Stimulated activated CD4-positive, alpha-beta T cell treated with anti-CD3 and anti-CD28 coated beads, Interleukin-2, amount 100 ng/mL, for 4 hours (primary cell): ENCODE results near the gene TMPRSS6.

Source experiments
- DNase-seq: peaks from one replicate; pipeline ENCODE4 v3.0.0-alpha.2; 2020; ENCODE audit warnings: low read depth

TMPRSS6 gene

DNA sequence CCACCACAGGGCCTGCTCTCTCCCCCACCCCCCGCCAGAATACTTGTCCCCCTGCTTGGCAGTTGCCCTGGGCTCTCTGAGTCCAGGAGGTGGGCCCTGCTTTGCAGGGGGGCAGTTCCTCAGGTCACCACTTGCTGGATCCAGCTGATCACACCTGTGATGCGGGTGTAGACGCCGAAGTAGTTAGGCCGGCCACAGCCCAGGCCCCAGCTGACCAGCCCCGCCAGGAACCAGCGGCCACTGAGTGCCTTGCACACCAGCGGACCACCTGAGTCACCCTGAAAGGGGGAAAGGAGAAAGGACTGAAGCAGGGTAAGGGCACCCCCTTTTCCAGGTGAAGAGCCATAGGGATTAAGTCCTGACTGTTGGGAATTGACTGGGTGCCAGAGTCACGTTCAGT is 43.6 kb downstream of the TMPRSS6 start:
- DNase-seq, result no peak

DNA sequence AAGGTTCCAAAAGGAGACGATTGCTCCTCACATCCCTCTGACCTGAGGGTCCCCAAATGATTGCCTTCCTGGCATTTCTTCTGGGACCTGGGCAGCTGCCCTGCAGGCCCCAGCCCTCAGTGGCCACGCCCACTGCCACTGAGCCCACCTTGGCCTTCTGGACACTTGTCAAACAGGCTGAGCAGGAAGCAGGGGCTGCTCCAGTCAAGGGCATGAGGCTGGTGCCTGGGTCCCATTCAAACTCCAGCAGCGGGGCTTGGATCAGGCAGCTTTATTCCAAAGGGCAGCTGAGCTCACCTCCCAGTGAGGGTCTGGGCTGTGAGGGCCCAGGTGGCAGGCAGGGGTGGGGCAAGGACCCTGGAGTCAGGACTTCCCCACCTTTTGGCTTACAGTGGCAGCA is 44.3 kb downstream of the TMPRSS6 start:
- no peak for DNase-seq

DNA sequence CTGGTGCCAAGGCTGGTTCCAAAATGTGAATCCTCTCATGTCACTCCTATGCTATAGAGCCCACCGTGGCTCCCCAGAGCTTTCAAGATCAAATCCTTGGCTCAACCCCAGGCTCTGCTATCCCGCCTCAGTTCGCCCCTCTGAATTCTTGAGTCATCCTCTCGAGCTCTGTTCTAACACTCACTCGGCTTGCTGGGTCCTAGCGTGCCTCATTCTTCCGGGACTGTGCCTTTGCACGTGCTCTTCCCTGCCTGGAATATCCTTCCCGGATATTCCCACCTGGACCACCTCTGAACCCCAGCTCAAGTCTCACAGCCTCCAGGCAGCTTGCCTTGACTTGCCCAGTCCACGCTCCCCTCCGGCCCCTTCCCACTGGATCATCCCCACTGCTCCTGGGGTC is 45.0 kb downstream of the TMPRSS6 start:
- no peak for DNase-seq

DNA sequence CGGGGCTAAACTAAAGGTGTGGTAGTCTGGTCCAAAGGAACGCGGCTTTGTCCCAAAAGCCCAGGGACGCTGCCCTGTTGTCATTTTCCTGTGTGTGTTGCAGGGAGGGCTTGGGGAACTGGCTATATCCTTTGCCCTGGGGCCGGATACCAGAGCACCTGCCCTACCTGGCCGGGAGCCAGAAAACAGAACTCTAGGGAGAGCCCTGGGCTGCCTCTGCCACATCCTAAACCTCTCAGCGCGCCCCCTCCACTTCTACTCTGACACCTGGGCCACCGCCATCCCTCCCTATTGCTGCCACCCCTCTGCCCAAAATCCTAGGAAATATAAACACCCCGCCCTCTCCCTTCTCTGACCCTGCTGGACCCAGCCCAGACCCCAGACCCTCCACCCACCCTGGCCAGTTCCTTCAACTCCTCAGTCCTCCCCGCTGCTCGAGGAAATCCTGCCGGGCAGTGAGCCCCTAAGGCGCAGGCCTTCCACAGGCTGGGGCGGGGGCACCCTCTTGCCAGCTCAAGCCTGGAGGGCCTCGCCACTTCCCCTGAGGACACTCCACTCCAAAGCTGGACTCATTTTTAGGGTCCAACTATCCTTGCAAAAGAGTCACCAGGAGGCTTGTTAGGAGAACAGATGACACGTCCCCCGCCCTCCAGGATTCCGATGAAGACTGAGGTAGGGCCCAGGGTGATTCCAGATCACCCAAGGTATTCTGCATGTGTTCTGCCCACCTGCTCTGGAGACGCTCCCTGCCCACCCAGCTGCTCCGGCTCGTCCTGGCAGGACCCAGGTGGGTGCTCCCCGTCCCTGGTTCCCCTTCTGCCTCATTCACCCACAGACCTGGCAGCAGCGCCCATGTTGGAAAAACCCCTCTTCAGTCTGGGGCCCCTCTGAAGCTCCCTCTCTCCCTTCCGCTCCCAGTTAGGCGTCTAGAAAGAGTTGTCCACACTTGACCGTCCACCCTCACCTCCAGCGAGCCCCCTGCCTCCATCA is 45.8 kb downstream of the TMPRSS6 start:
- no peak for DNase-seq

DNA sequence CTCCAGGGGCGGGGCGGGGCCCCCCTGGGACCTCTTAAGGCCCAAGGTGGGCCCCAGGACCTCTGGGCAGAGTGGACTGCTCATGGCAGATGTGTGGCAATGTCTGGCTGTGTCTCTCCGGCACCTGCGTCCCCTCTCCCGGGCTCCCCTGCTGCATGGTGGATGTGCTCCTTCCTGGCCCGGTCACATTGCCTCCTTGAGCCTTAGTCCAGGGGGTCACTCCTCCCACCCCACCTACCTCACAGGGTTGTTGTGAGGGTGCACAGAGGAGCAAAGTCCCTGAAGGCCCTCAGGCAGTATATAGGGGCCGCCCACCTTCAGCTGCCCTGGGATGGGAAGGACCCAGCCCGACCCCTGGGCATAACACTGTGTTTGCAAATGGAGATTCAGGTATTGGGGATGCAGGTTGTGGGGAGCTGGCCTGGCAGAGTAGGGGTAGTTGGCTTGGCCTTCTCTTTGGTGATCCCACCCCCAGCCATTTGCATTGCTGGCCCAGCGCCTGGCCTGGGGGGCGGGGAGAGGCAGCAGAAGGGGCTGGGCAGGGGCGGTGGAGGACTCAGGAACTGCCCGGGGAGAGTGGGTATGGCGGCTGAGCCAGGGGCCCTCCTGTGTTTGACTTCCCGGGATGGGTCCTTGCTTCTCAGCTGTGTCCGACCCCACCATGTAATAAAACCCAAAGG is 46.7 kb downstream of the TMPRSS6 start:
- DNase-seq, result no peak

DNA sequence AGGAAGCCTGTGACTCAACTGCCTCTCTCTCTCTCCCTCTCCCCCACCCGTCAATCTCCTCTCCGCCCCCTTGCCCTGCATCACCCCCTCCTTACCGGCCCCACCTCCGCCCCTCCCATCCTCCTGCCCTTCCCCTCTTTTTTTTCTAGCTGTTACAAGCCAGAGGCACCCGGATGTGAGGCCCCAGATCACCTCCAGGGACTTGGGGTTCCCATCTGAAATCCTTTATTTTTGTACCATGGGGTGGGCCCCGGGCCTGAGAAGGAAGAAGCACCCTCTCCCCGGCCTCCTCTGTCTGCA is 47.2 kb downstream of the TMPRSS6 start:
- no peak for DNase-seq

DNA sequence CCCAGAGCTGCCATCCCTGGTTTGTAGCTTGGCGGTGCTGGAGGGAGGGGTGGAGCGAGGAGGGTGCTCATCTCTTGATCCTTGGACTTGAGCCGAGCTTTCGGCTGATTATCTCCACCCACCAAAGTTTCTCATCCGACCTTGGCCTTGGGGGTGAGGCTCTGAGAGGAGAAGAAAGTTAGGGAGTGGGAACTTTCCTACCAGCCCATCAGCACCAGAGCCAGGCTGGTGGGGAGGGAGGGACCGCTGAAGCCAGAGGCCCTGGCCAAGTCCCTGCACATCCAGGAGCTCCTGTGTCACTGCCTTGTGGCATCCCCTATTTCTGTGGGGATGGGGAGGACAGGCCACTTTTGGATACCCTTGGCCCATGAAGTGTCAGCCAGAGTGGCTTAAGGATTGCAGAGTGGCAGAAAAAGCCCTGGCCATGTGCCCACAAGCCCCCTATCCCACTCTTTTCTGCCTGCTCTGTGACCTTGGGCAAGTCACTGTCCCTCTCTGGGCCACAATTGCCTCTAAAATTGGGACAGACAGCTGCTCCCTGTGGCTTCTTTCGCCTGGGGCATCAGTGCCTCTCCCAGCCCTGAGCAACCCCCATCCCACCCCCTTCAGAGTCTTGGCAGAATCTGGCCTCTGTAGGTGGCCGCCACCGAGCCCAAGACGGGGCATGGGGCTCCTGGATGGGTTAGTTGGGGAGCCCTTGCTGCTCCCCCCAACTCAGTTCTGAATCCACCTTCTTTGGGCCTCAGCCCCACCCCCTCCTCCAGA is 47.7 kb downstream of the TMPRSS6 start:
- no peak for DNase-seq

DNA sequence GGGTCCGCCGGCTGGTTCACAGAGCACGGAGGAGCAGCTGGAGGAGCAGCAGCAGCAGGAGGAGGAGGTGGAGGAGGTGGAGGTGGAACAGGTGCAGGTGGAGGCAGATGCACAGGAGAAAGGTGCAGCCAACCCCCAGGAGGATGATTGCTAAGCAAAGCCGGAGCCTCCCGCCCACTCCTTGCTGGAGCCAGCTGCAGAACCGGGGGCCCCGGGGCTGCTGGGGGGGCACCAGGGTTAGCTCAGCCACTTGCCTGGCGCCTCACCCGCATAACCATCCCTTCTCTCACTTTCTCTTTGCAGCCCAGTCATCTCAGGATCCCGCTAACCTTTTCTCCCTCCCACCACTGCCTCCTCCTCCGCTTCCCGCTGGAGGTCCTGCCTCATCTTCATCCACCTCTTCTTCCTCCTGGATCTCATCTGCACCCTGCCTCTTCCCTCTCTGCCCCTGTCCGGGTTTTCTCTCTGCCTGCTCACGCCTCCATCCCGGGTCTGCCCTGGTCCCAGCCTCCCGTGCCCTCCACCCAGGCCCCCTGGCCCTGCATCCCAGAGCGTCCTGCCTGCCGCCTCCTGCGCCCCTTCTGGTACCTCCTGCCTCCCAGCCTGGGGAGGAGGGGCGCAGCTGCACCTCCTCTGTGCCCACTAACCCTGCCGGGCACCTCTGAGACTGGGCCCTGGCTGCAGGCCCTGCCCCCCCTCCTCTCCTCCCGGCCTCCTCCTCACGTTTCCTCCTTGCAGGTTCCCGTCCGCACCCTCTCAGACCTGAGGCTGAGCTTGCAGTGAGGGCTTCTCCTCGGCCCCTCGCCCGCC is 48.5 kb downstream of the TMPRSS6 start:
- DNase-seq, result no peak

DNA sequence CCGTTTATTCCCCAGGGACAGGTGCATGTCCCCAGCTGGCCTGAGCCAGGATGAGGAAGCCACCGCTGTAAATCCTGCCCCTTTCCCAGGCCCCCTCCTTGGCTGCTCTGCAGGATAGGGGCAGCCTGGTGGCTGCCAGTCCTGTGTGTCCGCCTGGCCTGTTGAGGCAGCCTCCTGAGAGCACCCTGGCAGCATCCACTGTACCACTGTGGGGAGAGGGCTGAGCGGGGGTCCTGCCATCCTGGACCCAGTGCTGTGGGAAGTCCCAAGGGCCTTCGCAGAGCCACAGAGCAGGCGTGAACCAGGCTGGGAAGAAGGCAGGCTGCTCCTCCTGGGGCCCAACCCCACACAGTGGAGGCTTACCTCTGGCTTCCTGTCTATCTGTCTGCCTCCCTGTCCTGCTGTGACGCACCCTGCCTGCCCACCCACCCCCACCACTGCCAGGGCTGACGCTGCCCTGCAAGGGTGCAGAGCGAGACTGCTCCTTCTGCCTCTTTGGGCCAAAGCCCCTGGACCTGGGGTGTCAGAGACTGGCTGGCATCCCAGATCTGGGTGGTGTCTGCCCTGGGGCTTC is 49.5 kb downstream of the TMPRSS6 start:
- no peak for DNase-seq

DNA sequence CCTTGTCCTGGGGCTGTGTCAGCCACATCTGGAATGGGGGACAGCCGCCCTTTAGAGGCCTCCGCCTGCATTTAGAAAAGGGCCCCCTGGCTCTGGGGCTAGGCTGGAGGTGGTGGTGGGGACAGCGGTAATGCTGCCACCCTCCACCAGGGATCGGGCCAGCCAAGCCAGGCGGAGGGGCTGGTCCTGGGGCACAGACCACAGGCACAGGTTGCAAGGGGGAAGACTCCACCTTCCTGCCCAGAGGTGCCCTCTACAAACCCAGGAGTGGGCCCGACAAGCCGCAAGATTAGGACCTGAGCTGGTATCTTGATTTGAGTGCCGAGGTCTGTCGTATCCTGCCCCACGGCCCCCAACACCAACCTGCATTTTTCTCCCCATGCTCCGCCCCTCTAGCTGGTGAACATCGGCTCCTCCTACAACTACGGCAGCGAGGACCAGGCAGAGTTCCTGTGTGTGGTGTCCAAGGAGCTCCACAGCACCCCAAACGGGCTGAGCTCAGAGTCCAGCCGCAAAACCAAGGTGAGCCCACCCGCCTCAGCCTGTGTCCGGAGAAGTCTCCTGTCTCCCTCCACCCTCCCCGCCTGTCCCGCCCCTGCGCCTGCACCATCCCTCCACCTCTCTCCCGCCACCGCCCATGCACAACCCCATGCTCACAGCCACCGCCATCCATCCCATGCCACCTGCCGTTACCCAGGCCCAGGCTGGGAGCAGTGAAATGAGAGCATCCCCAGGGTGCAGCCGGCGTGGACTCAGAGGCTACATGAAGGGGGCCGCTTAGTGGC is 50.4 kb downstream of the TMPRSS6 start:
- no peak for DNase-seq

DNA sequence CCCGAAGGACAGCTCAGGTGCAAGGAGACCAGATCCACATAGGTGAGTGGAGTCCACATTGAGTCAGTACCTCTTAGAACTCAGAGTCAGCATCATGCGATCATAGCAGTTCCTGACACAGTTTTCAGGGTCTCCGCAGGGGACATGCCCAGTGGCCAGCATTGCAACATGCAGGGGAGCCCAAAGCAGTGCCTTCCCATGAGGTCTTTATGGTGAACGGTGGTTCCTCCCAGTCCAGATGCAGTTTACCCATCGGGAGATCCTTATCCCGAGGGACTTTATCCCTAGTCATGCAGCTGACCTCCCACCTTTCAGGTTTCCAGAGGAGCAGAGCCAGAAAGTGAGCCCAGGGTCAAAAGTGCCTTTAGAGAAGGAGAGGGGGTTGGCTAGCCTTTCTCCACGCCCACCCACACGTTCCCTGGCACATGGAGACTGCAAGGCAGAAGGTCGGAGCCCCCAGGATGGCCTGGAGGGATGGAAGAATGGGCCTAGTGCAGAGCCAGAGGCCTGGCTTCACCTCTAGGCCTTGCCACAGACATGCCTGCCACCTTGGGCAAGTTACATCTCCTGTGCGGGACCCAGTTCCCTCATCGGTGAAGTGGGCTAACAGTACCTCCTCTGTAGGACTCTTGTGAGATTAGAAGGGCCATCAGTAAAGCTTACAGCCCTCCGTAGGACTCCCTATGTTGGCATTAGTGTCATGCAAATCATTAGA is 51.6 kb downstream of the TMPRSS6 start:
- DNase-seq, result no peak

DNA sequence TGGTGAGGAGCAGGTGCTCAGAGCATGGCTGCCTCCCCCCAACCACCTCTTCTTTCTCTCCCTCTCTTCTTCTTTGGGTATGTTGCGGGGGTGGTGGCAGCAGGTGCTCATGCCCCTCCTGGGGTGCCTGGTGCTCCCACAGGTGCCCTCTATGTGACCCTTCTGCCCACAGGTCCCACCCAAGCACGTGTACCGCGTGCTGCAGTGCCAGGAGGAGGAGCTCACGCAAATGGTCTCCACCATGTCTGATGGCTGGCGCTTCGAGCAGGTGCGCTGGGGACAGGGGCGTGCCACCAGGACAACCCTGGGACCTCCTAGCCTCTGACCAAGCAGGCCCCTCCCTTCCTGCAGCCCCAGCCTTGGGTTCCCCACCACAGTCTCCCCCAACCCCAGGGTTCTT is 52.3 kb downstream of the TMPRSS6 start:
- no peak for DNase-seq

DNA sequence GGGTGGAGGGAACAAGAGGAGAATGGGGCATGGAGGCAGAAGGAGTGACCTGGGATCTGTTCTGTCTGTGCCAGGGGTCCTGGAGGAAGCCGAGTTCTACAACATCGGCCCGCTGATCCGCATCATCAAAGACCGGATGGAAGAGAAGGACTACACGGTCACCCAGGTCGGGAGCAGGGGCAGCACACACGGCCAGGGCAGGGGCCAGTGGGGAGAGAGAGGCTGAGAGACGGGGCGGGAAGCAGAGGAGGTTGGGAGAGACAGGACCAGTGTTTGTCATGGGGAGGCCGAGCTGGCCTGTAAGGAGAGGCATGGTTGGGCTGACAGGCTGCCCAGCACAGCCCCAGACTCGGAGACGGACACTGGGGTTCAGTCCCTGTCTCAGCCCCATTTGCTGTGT is 53.3 kb downstream of the TMPRSS6 start:
- DNase-seq, result no peak

DNA sequence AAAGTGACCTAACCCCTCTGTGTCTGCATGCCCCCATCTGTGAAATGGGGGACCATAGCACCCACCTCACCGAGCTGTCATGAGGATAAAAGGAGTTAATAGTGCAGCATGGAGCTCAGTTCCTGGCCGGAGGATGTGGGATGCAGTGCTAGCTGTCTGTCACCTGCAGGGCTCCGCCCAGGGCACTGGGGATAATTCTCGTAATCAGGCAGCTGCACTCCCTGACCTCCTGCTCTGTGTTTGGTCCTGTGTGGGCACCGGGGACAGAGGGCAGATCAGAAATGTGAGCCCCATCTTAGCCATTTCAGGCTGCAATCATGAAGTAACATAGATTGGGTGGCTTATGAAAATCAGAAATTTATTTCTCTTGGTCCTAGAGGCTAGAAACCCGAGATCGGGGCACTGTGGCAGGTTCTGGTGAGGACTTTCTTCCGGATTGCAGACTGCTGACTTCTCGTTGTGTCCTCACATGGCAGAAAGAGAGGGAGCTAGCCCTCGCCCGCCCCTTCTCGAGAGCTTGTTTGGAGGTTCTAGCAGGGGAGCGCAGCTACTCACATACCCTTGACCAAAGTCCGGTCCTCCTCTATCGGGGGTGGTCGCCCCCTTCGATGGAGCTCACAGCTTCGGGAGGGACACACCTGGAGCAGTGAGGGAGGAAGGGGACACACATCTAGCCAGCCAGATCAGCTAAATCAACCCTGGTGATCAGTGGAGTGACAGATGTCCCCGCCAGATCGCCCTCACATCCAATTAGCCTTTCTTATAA is 54.7 kb downstream of the TMPRSS6 start:
- DNase-seq, result no peak

DNA sequence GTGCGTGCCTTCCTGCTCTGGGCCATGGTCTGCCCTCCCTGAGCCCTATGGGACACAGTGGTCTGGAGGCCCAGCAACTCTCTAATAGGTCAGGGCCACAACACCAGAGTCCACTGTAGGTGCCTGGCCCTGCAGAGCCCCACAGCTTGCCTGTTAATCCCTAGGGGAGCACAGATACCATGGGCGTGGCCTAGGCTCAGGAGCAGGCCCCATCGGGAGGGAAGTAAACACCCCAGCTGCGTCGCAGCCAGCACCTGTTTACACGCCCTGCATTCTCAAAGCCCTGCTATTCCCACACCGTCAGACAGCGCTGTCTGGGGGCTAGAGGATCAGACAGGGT is 55.5 kb downstream of the TMPRSS6 start:
- DNase-seq, result no peak

DNA sequence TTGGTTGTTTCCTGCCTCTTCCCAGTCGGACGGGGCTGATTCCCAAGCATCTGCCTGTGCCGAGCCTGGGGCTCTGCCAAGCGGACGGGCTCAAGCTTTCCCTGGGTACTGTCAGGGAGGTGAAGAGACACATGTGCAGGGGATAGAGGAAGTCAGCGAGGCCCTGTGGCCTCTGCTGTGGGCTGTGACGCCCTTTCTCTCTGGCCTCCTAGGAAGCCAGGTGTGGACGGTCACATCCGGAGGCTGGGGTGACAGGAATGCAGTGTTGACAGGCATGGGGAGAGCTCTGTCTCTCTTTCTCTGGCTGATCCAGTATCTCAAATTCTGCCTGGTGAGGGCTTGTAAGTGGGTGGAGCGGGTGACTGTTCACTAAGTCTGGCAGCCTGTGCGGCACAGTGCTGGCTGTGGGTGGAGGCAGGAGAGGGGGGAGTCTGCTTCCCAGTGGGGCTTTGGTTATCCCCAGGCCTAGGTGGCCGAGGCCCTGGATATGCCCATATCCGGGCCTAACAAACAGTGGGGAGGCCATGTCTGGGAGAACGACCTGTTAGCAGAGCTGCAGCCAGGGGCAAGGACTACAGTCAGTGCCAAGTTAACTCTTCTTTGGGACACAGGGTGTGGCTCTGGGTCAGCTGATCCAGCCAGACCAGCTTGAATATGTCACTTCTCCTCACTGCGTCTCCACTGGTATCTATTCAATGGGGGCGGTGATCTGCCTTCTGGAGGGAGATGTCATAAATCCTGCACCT is 56.0 kb downstream of the TMPRSS6 start:
- no peak for DNase-seq

DNA sequence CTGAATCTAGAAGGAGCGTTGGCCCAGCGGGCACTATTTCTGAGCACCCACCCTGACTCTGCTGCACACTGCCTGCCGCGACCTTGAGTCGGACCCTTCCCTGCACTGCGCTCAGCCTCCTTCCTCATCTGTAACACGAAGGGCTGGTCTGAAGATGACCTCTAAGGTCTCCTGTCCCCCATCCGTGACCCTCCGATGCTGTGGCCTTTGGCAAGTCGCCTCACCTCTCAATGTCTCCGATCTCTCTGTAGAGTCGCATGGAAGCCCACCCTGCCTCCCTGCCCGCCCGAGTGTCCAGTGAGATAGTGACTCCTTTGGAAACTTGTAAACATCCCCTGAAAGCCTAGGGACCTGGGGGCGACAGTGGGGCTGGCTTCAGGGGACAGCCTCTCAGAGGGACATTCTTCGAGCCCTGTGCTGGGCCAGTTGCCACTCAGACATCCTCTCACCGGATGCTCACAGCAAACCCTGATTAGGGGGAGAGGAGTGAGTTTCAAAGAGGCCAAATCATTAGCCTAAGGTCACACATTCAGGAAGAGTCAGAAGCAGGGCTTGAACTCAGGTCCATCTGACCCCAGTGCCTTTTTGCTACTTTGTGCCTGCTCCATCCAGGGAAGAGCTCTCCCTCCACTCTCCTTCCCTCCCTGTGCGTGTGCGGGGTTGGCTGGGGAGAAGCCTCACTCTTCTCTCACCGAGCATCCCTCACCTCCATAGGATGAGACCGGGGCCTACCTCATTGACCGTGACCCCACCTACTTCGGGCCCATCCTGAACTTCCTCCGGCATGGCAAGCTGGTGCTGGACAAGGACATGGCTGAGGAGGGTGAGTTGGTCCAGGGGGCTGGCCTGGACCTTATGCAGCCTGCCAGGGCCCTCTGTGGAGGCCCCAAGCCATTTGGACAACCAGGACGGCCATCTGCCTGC is 56.9 kb downstream of the TMPRSS6 start:
- DNase-seq, result no peak
